ENCODE measurements around the gene CYP26B1.

DNA sequence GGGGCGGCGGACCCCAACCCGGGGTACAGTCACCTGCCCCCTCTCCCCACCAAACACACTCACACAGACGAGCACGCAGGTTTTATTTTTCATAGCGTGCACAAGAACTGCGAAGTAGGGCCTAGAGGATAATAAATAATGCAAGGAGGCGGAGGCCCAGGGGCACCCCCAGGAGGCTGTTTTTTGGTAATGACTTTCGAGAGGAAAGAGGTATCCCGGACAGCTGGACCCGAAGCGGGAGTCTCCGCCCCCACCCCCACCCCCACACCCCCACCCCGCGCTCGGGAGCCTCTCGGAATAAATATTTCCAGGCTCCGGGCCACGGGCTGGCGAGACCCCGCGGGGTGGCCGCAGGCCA is 3.4 kb downstream of the CYP26B1 start:
- TF ChIP-seq, protein P1, sequence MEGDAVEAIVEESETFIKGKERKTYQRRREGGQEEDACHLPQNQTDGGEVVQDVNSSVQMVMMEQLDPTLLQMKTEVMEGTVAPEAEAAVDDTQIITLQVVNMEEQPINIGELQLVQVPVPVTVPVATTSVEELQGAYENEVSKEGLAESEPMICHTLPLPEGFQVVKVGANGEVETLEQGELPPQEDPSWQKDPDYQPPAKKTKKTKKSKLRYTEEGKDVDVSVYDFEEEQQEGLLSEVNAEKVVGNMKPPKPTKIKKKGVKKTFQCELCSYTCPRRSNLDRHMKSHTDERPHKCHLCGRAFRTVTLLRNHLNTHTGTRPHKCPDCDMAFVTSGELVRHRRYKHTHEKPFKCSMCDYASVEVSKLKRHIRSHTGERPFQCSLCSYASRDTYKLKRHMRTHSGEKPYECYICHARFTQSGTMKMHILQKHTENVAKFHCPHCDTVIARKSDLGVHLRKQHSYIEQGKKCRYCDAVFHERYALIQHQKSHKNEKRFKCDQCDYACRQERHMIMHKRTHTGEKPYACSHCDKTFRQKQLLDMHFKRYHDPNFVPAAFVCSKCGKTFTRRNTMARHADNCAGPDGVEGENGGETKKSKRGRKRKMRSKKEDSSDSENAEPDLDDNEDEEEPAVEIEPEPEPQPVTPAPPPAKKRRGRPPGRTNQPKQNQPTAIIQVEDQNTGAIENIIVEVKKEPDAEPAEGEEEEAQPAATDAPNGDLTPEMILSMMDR (conservative IDR thresholded peaks at IDR 0.05 in 1 of 2, IDR thresholded peaks at IDR 0.05 in 1 of 2; ENCODE audit: extremely low read depth in 1 of 2, insufficient read depth in 1 of 2, low read depth in 1 of 2, low read length in 2 of 2): no peak
- no peak for TF ChIP-seq EZH2 (IDR thresholded peaks at IDR 0.05; ENCODE audit: borderline replicate concordance, low read length)
